NCI-H2107 treated with DMSO at 0.1 percent for 48 hours (cell line): ENCODE measurements around the gene SAPCD1.

Experiments
- DNase-seq: peaks from one replicate; lab custom pipeline; 2025; ENCODE audit not compliant: unreplicated experiment; lab: John Stamatoyannopoulos, UW

Gene SAPCD1

GRCh38 chr6:31762356-31762755, at the start of gene SAPCD1:
TSS of gene SAPCD1 (plus strand) at chr6:31762656. CDS start at chr6:31763055, 399 bp downstream.
- DNase-seq: no peak

GRCh38 chr6:31713465-31713864, 49.0 kb upstream of the SAPCD1 start:
- DNase-seq: no peak

- DNase-seq: no peak
These were observed 48.3 kb upstream of the SAPCD1 start for GRCh38 chr6:31713991-31714684.

DNA sequence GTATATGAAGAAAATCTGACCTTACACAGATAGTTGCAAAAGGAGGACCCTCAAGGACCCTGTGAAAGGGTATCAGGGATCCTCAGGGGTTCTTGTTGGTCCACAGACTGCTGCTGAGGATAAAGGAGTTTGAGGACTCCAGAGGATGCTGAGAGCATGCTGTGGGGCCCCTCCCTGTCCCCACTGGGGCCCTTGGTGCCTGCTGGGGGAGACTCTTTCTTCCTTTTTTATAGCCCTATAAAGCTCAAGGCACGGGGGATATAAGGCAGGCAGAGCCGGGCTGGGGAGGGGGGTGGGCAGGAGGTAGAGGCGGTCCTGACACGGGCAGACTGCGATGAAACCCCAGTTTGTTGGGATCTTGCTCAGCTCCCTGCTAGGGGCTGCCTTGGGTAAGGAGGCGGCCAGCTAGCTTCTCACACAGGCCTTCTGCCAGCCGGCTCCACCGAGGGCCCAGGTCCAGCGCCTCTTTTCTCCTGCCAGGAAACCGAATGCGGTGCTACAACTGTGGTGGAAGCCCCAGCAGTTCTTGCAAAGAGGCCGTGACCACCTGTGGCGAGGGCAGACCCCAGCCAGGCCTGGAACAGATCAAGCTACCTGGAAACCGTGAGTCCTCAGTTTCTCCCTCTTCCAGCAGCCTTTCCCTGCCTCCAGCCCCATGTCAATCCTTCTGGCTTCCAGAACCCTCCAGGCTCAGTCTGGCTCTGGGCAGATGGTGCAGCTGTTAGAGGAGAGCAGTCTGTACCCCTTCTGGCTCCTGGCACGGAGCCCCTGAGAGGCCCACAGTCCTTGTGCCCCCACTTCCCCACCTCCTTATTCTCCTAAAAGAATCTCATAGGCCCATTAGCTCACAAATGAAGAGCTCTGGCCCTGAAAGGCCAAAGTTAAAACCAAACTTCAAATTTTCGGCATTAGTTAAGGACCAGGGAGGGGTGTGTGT, 47.2 kb upstream of the SAPCD1 start, which contains the start of gene LY6G6D:
TSS of gene LY6G6D (plus strand) at position 327 of the 937 bp plus-strand sequence. CDS start at position 335, 8 bp downstream.
- DNase-seq: no peak

DNA sequence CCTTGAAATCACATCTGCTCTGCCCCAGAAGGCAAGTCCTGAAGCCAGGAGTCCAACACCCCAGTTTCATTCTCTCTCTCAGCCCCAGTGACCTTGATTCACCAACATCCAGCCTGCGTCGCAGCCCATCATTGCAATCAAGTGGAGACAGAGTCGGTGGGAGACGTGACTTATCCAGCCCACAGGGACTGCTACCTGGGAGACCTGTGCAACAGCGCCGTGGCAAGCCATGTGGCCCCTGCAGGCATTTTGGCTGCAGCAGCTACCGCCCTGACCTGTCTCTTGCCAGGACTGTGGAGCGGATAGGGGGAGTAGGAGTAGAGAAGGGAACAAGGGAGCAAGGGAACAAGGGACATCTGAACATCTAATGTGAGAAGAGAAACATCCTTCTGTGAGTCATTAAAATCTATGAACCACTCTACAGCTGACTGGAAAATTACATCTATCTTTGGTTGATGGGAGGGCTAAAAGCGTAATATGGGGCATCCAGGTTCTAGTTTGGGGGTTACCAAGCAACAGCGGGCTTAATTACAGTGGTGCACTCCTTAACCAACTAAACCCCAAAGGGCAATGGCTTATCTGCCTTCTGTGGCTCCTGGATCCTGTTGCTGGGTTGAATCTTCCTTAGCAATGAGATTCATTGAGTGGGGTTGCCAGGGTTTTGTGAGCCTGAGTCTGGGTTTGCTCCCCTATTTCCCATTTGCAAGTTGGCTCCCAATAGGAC, 44.8 kb upstream of the SAPCD1 start:
- DNase-seq: no peak

DNA sequence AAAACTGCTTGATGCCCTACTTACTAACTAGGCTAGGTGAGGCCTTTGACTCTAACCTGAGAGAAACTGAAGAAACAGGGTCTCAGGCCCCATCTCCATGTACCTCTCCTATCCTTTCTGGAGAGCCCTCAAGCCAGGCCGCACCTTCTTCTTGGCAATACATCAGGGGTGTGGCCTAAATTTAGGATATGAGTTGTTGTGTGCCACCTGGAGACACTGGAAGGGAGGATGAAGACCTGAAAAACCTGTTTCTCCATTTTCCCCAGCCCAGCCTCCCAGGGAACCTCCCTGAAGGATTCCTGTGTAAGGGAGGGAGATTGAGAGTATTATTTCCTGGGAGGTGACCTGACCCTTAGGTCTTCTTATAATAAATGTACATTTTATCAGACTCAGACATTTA, 44.2 kb upstream of the SAPCD1 start:
- DNase-seq: no peak

DNA sequence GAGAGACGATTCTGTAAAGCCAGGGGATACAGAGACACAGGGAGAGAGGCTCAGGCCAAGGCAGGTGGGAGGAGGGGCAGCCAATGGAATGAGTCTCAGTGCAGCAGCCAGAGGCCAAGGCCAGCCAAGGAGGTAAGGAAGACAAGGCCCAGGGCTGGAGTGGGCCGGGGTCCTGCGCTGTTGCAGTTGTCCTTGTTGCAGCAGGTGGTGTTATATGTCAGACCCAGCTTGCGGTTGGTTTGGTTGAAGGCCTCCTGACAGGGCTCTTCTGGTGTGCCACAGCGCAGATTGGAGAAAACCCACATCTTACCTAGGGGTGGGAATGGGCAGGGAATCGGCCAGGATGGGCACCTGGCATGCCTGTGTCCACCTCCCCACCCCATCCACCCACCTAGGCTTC, 43.5 kb upstream of the SAPCD1 start:
- no peak for DNase-seq

- no peak for DNase-seq
These were observed 42.2 kb upstream of the SAPCD1 start for GRCh38 chr6:31720196-31720770.

DNA sequence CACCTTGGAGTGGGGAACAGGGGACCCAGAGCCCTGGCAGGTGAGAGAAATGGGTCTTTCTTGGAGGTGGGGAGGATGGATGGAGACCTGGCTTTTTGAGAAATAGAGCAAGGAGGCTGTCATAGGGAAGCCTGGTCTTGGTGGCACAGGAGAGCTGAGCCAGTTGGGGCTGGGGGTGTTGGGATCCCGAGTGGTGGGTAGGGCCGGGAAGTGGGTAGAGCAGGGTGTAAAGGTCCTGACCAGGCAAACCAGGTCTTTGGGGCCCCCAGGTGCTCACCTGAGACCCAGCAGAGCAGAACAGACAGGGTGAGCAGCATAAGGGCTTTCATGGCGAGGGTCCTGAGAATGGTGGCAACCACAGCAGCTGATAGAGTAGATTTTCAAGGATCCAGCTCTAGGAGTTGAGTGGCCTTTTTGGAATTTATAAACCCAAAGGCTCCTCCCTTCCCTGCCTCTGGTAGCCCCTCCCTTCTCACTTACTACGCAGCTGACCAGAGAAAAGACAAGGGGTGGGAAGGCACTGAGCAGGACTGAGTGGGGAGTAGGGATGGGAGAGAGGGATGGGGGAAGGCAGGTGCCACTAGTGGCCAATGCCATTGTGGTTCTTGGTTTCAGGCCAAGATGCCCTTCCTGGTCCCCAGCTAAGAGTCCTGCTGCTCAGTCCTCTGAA, 41.0 kb upstream of the SAPCD1 start, which contains the start of gene LY6G6C:
TSS of gene LY6G6C (minus strand) at position 396 of the 670 bp plus-strand sequence. CDS start at position 329, 67 bp downstream.
- no peak for DNase-seq

- no peak for DNase-seq
These were observed 40.3 kb upstream of the SAPCD1 start for GRCh38 chr6:31722173-31722572.

- no peak for DNase-seq
These were observed 39.0 kb upstream of the SAPCD1 start, which contains the start of gene MPIG6B for GRCh38 chr6:31723245-31723979. TSS of gene MPIG6B (plus strand) at chr6:31723373. CDS start at chr6:31723384, 11 bp downstream.

DNA sequence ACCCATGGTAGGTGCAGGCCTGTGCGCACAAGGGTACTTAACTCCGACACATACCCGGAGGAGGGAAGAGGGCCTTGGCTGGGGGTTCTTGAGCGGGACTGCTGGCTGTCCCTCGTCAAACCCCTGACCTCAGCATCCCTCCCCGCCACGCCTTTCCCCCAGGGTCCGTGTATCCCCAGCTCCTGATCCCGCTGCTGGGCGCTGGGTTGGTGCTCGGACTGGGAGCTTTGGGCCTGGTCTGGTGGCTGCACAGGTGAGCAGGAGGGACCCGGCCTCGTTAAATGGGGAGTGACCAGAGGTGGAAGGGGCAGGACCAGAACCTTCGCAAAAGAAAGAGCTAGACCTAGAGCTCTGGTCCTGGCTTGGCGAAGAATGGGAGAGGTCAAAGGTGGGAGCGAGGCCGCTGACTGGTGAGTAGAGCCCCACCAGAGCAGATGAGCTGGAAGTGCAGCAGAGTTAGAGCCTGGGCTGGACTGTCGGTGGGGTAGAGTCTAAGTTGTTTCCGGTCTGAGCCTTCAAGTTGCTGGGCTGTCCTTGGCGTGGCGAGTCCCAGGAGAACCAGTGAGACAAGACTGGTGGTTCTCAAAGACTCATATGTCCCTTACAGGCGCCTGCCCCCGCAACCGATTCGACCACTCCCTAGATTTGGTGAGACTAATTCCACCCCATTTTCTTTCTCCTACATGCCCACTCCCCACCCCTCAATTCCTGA, 38.3 kb upstream of the SAPCD1 start:
- DNase-seq: no peak

GRCh38 chr6:31725502-31726350, 36.7 kb upstream of the SAPCD1 start:
- DNase-seq: no peak

- no peak for DNase-seq
These were observed 35.3 kb upstream of the SAPCD1 start for GRCh38 chr6:31727034-31727716.

- no peak for DNase-seq
These were observed 34.5 kb upstream of the SAPCD1 start for GRCh38 chr6:31727717-31728671.
